HepG2 (cell line): Measurements from ENCODE around the gene PLD2. TPM values are rescaled to one million over a fixed set of nuclear protein-coding genes. Genes with fewer than 3 reads are reported as not detected.

Experiments used
- CBX1 ChIP-seq: IDR thresholded peaks from one replicate; pipeline ENCODE4 v1.6.1; 2016; ENCODE audit warnings: antibody characterized with exemption, low read depth
- EP300 ChIP-seq, 3 experiments: sonication (generic) in 1 of 3; formaldehyde crosslinking in 1 of 3; IDR thresholded peaks; 2 replicates each; pipeline versions ENCODE4 v1.5.1 to v1.6.1; 2011 to 2020; ENCODE audit warnings: low read depth in 2 of 3, low read length in 2 of 3, borderline replicate concordance in 1 of 3, improper control_type of control experiment in 1 of 3, mild to moderate bottlenecking in 1 of 3, missing genetic modification reagents in 1 of 3, moderate library complexity in 1 of 3
- ERF ChIP-seq: IDR thresholded peaks from 2 replicates; pipeline ENCODE4 v1.6.1; 2018; ENCODE audit warnings: missing biosample characterization, missing genetic modification reagents
- FOXA1 ChIP-seq, 2 experiments: fragments of 450-650 bp in 1 of 2; sonication (generic) in 1 of 2; formaldehyde crosslinking in 1 of 2; IDR thresholded peaks; 2 replicates each; pipeline versions ENCODE4 v1.4.0 to v1.6.1; 2016 to 2020; ENCODE audit warnings: missing genetic modification reagents in 1 of 2
- FOXP4 ChIP-seq: sonication (generic); formaldehyde crosslinking; IDR thresholded peaks from 2 replicates; pipeline ENCODE4 v1.4.0; 2020; ENCODE audit warnings: missing genetic modification reagents
- GATAD2A ChIP-seq: IDR thresholded peaks from 2 replicates; pipeline ENCODE4 v1.6.1; 2016
- KDM2A ChIP-seq: sonication (generic); formaldehyde crosslinking; IDR thresholded peaks from 2 replicates; pipeline ENCODE4 v1.4.0; 2020; ENCODE audit warnings: low read depth, missing genetic modification reagents, borderline replicate concordance
- KDM6A ChIP-seq: IDR thresholded peaks from 2 replicates; pipeline ENCODE4 v1.6.1; 2016; ENCODE audit warnings: low read depth
- MAFG ChIP-seq: sonication (generic); formaldehyde crosslinking; IDR thresholded peaks from 2 replicates; pipeline ENCODE4 v1.5.1; 2020; ENCODE audit warnings: mild to moderate bottlenecking, missing genetic modification reagents
- NFIC ChIP-seq: IDR thresholded peaks from 2 replicates; pipeline ENCODE4 v1.6.1; 2012; ENCODE audit warnings: mild to moderate bottlenecking, low read length, inconsistent platforms
- SALL1 ChIP-seq: sonication (generic); formaldehyde crosslinking; IDR thresholded peaks from 2 replicates; pipeline ENCODE4 v1.8.0; 2022; ENCODE audit warnings: mild to moderate bottlenecking, missing genetic modification reagents
- ZFX ChIP-seq: sonication (generic); formaldehyde crosslinking; IDR thresholded peaks from 2 replicates; pipeline ENCODE4 v1.4.0; 2020; ENCODE audit warnings: mild to moderate bottlenecking, low read depth, missing genetic modification reagents, moderate library complexity
- ZHX2 ChIP-seq, 2 experiments: sonication (generic) in 1 of 2; formaldehyde crosslinking in 1 of 2; IDR thresholded peaks; 2 replicates each; pipeline versions ENCODE4 v1.6.1 to v1.9.0; 2014 to 2022; ENCODE audit warnings: antibody characterized with exemption in 1 of 2, borderline replicate concordance in 1 of 2, inconsistent platforms in 1 of 2, low read depth in 1 of 2, missing genetic modification reagents in 1 of 2
- polyA plus RNA-seq, 8 experiments: library from polyadenylated mRNA; depleted of rRNA in 3 of 8; stranded (reverse) in 7 of 8; unstranded in 1 of 8; fragments of >200 nt; fragmentation: Illumina TruSeq in 4 of 8; extraction: Trizol in 4 of 8; gene quantifications; 2 replicates each; pipeline versions ENCODE4 v1.2.1 to v1.2.3, GENCODE V29; 2011 to 2016; ENCODE audit warnings: low read depth in 4 of 8, missing spikeins in 1 of 8, mixed read lengths in 1 of 8; ENCODE audit not compliant: insufficient read depth in 1 of 8
- total RNA-seq, 5 experiments: library from RNA; depleted of rRNA; stranded (reverse); fragments of >200 nt; fragmentation: Illumina TruSeq; extraction: Trizol; gene quantifications; 2 replicates each; pipeline ENCODE4 v1.2.3, GENCODE V29; 2016; ENCODE audit warnings: low read depth in 1 of 5
- TF ChIP-seq, protein P1 (sequence below): sonication (generic); formaldehyde crosslinking; IDR thresholded peaks from 2 replicates; pipeline ENCODE4 v1.8.0; 2022; ENCODE audit warnings: mild to moderate bottlenecking, missing genetic modification reagents, borderline replicate concordance
- TF ChIP-seq, protein P2 (sequence below): IDR thresholded peaks from 2 replicates; pipeline ENCODE4 v1.6.1; 2018; ENCODE audit warnings: missing genetic modification reagents, mild to moderate bottlenecking, missing compliant biosample characterization

PLD2 gene
- total and polyA plus RNA-seq, 2 of the 13 experiments (the other 11 are each of a cell fraction or from before 2014, with no cell fraction given) = 13.4 to 29.7 TPM

GRCh38 chr17:4858068-4858881, 51.3 kb downstream of the PLD2 start (continued):
- TF ChIP-seq, protein P1, sequence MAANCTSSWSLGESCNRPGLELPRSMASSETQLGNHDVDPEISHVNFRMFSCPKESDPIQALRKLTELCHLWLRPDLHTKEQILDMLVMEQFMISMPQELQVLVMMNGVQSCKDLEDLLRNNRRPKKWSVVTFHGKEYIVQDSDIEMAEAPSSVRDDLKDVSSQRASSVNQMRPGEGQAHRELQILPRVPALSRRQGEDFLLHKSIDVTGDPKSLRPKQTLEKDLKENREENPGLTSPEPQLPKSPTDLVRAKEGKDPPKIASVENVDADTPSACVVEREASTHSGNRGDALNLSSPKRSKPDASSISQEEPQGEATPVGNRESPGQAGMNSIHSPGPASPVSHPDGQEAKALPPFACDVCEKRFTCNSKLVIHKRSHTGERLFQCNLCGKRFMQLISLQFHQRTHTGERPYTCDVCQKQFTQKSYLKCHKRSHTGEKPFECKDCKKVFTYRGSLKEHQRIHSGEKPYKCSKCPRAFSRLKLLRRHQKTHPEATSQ (CRISPR knock-in tag) = no peak
- peak; percentile 70 for TF ChIP-seq ZFX
- TF ChIP-seq KDM2A (CRISPR knock-in tag) = 0 out of 2 replicates have a peak, but pooled peaks have one; percentile 15
- TF ChIP-seq, protein P2, sequence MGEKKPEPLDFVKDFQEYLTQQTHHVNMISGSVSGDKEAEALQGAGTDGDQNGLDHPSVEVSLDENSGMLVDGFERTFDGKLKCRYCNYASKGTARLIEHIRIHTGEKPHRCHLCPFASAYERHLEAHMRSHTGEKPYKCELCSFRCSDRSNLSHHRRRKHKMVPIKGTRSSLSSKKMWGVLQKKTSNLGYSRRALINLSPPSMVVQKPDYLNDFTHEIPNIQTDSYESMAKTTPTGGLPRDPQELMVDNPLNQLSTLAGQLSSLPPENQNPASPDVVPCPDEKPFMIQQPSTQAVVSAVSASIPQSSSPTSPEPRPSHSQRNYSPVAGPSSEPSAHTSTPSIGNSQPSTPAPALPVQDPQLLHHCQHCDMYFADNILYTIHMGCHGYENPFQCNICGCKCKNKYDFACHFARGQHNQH = no peak
- TF ChIP-seq SALL1 (CRISPR knock-in tag) = peak; percentile 70
- TF ChIP-seq ERF (CRISPR knock-in tag) = 0 out of 2 replicates have a peak, but pooled peaks have one; percentile 23
- peak; percentile 81 for TF ChIP-seq GATAD2A (CRISPR knock-in tag)
- peak; percentile 84 for TF ChIP-seq FOXP4 (CRISPR knock-in tag)
- no peak for TF ChIP-seq CBX1
- TF ChIP-seq MAFG (CRISPR knock-in tag) = no peak
- TF ChIP-seq NFIC = 0 out of 2 replicates have a peak, but pooled peaks have one; percentile 62
- peak in 1 of 2 experiments; percentile 72; a peak in 2 of 4 replicates for TF ChIP-seq EP300 (IDR thresholded peaks at IDR 0.05; ENCODE audit: low read depth in 2 of 2, low read length in 2 of 2)
- TF ChIP-seq EP300 (CRISPR knock-in tag; IDR thresholded peaks at IDR 0.05; ENCODE audit: borderline replicate concordance) = peak; percentile 53; the same call in 1 of the 2 replicates
- TF ChIP-seq ZHX2 (IDR thresholded peaks at IDR 0.05; ENCODE audit: low read depth) = 0 out of 2 replicates have a peak, but pooled peaks have one; percentile 44
- no peak for TF ChIP-seq ZHX2 (CRISPR knock-in tag; IDR thresholded peaks at IDR 0.05; ENCODE audit: borderline replicate concordance)
- no peak for TF ChIP-seq FOXA1 (IDR thresholded peaks at IDR 0.05)
- no peak for TF ChIP-seq FOXA1 (CRISPR knock-in tag; IDR thresholded peaks at IDR 0.05)
- peak; percentile 55 for TF ChIP-seq KDM6A (CRISPR knock-in tag)
